Fibroblast of skin of right biceps (primary cell): ENCODE results near the gene TMEM150A.
"Not testable (repeated sequence)": the region's sequence is repeated elsewhere in the genome, so short reads cannot be mapped to it uniquely, and the experiment has no call there.

Experiments
- DNase-seq: peaks from one replicate; pipeline ENCODE4 v3.0.0-alpha.2; 2013

Gene TMEM150A

GRCh38 chr2:85564144-85564563 lies 38.3 kb downstream of the TMEM150A start:
- DNase-seq = no peak

GRCh38 chr2:85561280-85562212 lies 41.0 kb downstream of the TMEM150A start, which contains the start of gene GGCX:
TSS of gene GGCX (minus strand) at chr2:85561493. CDS start at chr2:85561428, 65 bp downstream.
- DNase-seq = peak; percentile 94

DNA sequence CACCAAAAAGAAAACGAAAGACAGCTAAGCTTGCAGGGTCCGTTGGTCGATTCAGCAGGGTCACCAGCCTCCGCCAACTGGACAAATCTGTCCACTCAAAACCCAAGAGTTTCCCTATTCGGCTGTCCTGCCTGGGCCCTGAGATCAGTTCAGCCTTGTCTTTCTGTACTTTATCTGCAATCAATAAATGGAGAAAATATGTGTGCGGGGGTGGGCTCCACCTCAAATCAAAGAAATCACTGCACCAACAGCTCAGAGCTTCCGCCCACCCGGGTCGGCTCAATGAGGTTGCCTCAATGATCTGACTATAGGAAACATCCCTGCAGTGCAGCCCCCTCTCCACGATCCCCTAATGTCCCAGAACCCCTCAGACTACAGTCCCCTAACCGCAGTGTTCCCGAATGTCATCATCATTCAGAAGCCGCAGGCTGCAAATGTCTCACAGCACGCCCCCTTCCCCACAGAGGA lies 41.7 kb downstream of the TMEM150A start:
- no peak for DNase-seq

GRCh38 chr2:85560403-85560726 lies 42.1 kb downstream of the TMEM150A start:
- DNase-seq = not testable (repeated sequence)

GRCh38 chr2:85558160-85558559 lies 44.3 kb downstream of the TMEM150A start:
- DNase-seq = no peak

DNA sequence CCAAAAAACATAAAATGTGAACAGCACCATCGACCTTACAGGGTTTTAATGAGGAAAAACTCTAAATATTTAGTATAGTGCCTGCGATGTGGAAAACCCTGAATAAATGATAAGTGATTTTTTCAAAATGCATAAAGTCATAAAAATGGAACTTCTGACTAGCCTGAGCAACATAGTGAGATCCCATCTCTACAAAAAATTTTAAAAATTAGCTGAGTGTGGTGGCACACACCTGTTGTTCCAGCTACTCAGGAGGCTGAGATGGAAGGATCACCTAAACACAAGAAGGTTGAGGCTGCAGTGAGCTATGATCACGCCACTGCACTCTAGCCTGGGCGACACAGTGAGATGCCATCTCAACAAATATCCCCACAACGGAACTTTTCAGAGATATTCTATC lies 45.4 kb downstream of the TMEM150A start:
- no peak for DNase-seq

DNA sequence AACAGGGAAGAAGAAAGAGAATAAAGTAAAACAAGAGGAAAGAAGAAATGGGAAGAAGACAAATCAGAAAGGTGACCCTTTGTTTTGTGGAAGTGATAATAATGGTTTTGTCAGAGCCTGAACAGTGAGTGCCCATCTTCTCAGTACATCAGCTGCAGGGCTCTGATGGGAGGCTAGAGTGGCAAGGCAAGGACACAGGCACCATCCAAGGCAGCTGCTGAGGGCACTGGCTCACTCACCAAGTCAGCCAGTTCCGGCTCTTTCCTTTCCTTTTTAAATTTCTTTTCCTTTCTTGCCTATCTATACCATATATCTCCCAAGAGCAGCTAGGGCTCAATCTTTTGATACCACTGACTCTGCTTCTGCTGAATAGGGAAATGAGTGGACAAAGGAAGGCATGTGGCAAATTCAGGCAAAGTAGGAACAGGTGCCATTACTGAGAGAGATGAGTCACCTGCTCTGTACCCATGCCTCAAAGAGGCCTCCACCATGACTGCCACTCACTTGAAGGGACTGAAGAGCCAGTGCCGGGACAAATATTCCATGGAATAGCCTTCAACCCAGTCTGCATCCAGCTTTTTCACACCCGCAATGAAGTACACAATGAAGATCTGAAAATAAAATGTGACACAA lies 47.4 kb downstream of the TMEM150A start:
- no peak for DNase-seq

GRCh38 chr2:85553184-85553583 lies 49.3 kb downstream of the TMEM150A start:
- DNase-seq = no peak

GRCh38 chr2:85551698-85552678 lies 50.5 kb downstream of the TMEM150A start:
- peak; percentile 68 for DNase-seq

DNA sequence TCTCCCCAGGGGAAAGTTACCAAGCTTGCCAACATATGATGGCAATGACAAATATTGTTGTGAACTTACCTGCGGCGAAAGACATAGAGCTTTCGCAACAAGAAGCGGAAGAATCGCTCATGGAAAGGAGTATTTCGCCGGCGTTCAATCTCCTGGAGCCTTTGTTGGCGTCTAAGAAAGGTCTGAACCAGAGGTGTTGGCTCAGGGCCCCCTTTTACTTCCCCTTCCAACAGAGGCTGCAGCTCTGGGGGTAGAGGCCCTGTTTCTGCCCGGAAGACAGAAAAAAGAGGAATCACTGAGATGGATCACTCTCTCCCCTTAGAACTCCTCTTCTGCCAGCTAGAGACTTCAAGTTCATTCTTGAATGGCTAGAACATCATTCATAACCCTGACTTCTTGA lies 52.0 kb downstream of the TMEM150A start:
- DNase-seq = no peak

GRCh38 chr2:85549826-85550225 lies 52.7 kb downstream of the TMEM150A start:
- DNase-seq = peak; percentile 93

DNA sequence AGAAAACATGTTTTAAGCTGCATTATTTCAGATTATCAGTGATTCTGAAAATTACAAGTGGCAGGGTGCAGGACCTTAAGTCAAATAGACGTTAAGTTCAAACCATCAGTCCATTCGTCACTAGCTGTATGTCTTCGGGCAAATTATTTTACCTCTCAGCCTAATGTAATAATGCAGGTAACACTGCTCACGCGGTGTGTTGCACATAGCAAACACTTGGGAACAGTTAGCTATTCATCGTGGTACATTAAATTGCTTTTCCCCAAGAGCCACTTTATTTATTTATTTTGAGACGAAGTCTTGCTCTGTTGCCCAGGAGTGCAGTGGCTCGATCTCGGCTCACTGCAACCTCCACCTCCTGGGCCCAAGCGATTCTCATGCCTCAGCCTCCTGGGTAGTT lies 53.4 kb downstream of the TMEM150A start:
- DNase-seq = no peak

DNA sequence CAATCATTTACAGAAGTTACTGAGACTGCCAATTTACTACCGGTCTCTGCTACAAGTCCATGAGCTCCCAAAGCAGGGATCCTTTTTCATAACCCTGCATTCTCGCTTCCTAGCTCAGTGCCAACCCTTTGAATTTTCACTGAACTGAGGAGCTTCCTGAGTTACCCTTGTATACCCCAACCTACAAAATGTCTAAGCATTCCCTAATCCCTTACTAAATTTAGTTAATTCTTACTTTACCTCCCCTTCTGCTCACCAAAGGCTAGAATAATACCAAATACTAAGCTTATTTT lies 53.9 kb downstream of the TMEM150A start:
- no peak for DNase-seq
